Fibroblast of peridontal ligament (primary cell): Measurements from ENCODE around the gene OR52K1.
"Not testable (repeated sequence)": the region's sequence is repeated elsewhere in the genome, so short reads cannot be mapped to it uniquely, and the experiment has no call there.

Experiments
- DNase-seq: peaks from one replicate; pipeline ENCODE4 v3.0.0-alpha.2; 2010; ENCODE audit errors: extremely low read depth

OR52K1 gene

DNA sequence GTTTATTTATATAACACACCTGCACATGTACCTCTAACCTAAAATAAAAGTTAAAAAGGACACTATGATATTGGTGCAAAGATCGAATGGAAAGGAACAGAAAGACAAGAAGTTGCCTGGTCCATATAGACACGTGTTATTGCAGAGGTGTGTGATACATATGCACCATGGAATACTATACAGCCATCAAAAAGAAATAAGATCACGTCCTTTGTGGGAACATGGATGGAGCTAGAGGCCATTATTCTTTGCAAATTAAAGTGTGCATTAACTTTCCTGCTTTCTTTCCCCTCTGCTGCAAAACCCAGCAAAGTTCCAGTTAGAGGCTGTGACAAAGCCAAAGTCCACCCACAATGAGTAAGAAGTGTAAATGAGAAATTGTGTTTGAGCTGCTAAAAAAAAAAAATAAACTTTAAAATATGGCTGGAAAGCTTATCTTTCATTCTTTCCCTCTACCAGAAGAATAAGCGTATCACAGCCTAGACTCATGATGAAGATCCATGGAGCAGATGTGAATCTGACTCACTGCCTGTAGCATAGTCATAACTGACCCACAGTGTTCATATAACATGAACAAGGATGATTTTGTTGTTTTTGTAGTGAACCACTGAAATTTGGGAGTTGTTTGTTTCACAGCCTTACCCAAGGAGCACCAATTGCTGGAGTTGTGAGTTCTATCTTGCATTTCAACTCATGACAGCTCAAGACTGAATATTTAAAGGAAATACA is 9.6 kb downstream of the OR52K1 start:
- DNase-seq, result peak; percentile 7

DNA sequence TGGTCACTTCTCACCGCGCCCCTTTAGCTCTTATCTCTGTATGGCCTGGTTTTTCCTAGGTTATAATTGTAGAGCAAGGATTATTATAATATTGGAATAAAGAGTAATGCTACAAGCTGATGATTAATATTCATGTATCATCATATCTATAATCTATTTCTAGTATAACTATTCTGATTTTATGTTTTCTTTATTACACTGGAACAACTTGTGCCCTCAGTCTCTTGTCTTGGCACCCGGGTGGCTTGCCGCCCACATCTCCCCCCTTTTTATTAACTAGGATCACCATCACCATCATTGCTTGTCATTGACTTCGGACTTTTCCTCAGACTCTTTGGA is 11.0 kb downstream of the OR52K1 start:
- no peak for DNase-seq

DNA sequence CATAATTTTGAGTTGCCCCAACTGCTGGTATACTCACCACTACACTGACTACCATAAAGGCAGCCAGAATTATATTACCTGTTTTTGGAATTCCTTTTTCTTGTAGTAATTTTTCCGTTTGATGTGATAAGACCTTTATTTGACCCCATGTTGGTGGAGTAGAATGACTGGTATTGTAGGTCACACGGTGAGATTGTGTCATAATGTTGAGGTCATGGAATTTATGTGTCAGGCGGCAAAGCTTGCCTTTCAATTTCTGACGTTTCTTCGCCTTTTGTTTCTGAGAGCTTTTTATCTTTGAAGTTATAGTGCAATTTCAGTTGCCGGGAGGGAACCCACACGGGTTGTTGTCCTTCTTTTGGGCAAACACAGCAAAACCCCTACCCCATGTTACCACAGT is 13.0 kb downstream of the OR52K1 start:
- peak; percentile 8 for DNase-seq

DNA sequence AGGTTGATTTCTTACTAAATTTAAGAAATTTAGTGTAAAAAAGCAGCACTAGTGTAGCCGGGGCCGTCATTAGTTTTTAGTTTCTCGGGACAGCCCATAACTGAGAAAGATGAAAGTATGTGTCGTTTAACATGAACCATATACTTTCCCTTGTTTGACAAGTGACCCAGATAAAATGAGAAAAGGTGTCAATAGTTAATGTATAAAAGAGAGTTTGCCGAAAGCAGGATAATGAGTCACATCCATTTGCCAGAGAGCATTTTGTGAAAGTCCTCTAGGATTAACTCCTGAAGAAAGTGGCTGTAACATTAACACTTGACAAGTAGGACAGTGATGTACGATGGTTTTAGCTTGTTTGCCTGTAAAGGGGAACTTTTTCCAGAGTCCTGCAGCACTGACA is 13.5 kb downstream of the OR52K1 start:
- no peak for DNase-seq

DNA sequence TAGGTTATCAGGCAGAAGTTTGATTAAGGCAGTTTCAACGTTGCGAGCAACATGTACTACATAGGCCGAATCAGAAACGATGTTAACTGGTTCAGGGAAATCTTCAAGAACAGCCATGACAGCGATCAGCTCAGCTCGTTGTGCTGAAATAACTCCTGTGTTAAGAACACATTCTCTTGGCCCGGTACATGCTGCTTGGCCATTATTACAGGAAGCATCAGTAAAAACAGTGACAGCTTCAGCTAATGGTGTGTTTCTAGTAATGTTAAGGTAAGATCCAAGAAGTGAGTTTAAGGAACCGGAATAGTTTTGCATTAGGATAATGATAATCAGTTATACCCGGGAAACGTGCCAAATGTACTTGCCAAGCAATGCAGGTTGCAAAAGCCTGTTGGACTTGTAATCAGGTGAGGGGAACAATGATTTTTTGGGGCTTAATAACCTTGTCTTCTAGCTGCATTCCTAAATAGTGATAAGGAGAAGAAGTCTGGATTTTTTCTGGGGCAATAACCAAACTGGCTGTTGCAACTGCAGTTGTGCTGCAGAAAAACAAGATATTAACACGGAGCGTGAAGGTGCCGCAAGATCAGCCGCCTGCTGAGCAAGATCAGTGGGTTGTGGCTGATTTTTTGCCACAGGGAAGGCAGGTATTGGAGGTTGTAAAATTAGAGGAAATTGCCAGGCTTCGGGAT is 14.3 kb downstream of the OR52K1 start:
- DNase-seq, result no peak

DNA sequence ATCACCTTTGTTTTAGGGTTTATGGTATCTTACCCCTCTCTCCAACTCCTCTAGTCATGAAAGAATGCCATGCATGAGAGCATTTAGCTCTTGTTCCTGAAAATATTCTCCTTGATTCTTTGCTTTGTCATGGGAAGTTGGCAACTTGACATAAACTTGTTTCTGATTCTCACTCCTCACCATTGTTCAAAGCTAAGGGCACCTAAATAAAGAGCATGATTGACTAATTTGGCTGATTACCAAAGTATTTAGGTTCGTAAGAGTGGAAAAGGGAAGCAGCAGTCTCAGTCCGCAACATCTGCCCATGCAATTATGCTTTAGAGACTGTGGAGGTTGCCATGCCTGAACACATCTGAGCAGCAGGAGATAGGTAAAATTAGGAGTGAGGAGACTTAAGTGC is 26.4 kb downstream of the OR52K1 start:
- DNase-seq, result no peak

DNA sequence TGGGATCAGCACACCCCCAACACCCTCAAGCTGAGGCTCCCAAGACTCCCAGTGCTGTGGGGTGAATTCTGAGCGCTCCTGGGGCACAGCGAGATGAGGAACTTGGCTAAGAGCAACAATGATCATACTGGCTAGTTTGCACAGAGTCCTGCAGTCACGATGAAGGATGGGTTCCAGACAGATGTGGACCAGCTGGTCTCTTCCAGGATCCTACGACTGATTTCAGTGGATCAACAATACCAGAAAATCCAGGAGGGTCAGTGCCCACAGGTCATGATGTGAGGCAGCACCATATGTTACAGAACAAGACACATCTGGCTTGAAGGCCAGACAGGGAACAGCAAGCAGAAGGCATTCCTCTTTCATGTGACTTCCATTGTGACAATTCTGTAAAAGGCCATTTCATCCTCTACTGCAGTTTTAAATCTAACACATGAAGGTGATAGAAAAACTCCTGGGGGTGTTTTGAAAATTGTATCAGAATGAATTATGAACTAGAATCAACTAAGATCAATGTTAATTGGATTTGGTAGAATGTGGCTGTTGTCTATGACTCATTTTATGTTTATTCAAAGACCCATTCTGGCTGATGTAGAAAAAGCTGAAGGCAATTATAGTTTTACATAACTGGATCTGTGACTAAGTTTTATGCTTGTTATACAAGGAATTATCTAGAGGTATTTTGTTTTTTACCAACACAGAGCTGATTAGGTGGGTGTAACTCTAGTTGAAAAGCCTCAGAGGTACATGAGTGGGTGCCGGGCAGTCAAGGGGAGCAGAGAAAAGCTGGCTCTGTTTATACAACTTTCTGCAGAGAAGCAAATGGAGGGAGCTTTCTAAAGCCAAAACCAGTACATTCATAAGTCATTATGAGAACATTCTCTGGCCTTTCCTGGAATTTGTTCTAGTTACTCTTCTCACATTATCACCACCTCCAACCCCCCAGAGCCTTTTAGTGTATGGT is 29.1 kb downstream of the OR52K1 start:
- peak; percentile 73 for DNase-seq

DNA sequence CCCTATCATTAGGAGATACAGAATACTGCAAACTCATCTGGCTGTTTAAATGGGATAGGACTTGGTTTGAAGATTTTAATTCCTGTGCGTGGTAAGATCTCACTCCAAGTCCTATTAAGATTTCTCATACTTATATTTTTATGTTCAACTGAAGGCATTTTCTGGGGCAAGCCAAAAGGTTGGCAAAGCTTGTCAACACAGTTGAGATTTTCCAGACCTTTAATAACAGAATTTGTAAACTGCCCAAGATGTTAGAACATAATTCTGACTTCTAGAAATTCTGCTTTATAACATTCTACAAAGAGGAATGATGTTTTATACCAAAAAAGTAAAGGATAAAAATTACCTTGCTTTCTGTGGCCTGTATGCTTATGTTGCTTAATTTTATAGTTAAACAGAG is 31.8 kb downstream of the OR52K1 start:
- no peak for DNase-seq

DNA sequence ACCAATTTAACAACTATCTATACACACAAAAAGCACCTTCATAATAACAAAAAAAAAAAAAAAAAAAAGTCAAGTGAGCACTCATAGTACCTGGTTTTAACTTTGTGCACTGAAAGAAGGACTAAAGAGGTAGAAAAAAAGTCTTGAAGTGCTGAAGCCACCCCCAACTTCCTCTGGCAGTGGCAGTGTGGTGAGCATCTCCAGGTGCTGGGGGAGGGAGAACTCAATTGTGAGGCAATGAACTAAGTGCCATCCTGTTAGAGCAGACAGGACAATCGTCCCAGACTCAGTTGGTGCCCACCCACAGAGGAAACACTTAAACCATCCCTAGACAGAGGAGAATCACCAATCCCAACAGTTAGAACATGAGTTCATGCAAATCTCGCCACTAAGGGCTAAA is 39.9 kb downstream of the OR52K1 start:
- DNase-seq, result no peak

DNA sequence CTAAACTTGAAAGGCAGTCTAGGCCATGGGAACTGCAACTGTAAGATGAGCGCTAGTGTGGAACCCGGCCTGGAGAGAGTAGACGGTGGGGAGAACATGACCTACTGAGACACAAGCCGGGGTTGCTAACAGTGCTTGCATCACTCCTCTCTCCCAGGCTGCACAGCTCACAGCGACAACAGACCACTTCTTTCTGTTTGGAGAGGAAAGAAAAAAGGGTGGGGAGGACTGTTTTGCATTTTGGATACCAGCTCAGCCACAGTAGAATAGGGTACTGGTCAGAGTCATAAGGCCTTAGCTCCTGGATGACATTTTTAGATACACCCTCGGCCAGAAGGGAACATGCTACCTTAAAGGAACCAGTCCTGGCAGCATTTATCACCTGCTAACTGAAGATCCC is 40.3 kb downstream of the OR52K1 start:
- DNase-seq, result no peak

DNA sequence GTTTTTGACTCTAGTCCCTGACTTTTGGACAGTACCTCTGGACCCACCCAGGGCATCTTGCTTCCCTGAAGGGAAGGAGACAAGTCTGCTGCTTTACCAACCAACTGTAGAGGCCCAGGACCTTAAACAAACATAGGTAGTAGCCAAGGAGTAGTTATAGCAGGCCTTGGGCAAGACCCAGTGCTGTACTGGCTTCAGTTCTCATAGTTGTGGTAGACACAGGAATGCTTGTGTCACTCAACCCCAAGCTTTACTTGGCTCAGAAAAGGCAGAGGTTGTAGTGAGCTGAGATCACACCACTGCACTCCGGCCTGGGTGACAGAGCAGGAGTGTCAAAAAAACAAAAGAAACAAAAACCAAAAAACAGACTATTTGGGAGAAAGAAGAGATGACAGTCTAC is 41.2 kb downstream of the OR52K1 start:
- DNase-seq, result peak; percentile 35

DNA sequence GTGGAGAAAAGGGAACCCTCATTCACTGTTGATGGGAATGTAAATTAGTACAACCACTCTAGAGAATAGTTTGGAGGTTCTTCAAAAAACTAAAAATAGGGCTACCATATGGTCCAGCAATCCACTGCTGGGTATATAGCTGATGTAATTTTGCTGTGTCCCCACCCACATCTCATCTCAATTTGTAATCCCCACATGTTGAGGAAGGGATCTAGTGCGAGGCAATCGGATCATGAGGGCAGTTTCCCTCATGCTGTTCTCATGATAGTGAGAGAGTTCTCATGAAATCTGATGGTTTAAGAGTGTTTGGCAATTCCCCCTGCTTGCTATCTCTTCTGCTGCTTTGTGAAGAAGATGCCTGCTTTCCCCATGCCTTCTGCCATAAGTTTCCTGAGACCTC is 45.5 kb downstream of the OR52K1 start:
- no peak for DNase-seq

DNA sequence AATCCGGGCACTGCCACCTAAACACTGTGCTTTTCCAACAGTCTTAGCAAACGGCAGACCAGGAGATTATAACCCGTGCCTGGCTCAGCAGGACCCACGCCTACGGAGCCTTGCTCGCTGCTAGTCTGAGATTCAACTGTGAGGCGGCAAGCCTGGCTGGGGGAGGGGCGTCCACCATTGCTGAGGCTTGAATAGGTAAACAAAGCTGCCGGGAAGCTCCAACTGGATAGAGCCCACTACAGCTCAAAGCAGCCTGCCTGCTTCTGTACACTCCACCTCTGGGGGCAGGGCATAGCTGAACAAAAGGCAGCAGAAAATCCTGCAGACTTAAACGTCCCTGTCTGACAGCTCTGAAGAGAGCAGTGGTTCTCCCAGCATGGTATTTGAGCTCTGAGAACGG is 49.2 kb downstream of the OR52K1 start:
- DNase-seq, result not testable (repeated sequence)

DNA sequence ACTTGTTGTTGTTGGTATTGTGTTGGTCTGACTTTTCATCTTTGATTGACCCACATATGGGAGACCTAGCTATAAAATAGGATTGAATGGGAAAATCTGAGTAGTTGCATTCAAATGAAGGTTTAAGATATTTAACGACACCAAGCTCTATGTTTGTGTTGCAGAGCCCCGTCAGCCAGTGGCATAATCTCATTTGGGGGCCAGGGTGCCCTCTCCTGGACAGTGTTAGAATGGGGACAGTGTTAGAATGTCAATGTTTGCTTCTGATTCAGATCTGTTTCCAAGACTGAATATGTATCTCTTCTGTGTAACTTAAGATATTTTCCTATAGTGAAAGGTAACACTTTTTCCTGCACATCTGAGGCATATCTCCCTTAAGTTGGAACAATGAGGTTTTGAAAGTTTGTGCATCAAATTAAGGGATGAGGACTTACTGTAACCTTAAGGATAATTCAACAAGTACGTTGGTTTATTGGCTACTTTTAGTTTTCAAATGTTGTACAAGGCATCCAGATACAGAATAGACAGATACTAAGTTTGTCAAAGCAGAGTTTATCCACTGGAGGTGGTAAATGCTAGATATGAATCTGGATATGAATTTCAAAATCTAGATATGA is 57.3 kb downstream of the OR52K1 start:
- peak; percentile 55 for DNase-seq

DNA sequence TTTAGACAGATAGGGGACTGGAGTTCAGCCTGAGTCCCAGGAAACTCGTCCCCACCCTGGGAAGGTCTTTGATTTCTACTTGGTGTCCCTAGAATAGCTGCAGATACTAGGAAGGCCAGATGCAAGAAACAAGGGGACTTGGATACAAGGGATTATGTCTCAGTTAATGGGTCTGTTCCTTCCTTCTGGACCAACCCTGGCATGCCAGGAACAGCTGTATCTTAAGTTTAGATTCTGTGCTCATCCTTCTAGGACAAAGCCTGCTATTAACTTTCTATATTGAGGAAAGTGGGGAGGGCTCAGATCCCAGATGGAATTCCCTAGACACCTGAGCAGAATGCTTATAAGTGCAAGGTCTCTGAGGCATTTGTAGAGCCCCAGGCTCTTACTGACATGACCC is 58.6 kb downstream of the OR52K1 start:
- DNase-seq, result no peak
